NOMO-1 (cell line): ENCODE measurements around the gene CEP192.
"Not testable (repeated sequence)": the region's sequence is repeated elsewhere in the genome, so short reads cannot be mapped to it uniquely, and the experiment has no call there.

Experiments
- DNase-seq, 2 experiments: peaks; one replicate each; lab custom pipeline; 2025; ENCODE audit not compliant: unreplicated experiment in 2 of 2; lab: John Stamatoyannopoulos, UW

Gene CEP192

GRCh38 chr18:13022644-13023043, 31.5 kb downstream of the CEP192 start:
- no peak for DNase-seq

GRCh38 chr18:13025233-13025632, 34.1 kb downstream of the CEP192 start:
- no peak for DNase-seq

- no peak for DNase-seq
These were observed 35.6 kb downstream of the CEP192 start for GRCh38 chr18:13026583-13027270.

- DNase-seq = no peak
These were observed 37.7 kb downstream of the CEP192 start for GRCh38 chr18:13028869-13029268.

- no peak for DNase-seq
These were observed 41.0 kb downstream of the CEP192 start for GRCh38 chr18:13032173-13032572.

GRCh38 chr18:13035249-13035914, 44.2 kb downstream of the CEP192 start:
- DNase-seq = no peak

GRCh38 chr18:13036622-13037320, 45.6 kb downstream of the CEP192 start:
- no peak for DNase-seq

- no peak for DNase-seq
These were observed 48.6 kb downstream of the CEP192 start for GRCh38 chr18:13039806-13040205.

- DNase-seq = no peak
These were observed 51.9 kb downstream of the CEP192 start for GRCh38 chr18:13043066-13043465.

GRCh38 chr18:13048061-13048595, 57.0 kb downstream of the CEP192 start:
- DNase-seq = peak; percentile 54 to 69

- DNase-seq = no peak
These were observed 60.0 kb downstream of the CEP192 start for GRCh38 chr18:13051159-13051558.

- peak; percentile 78 to 86 for DNase-seq
These were observed 60.8 kb downstream of the CEP192 start for GRCh38 chr18:13051950-13052349.

- no peak for DNase-seq
These were observed 63.2 kb downstream of the CEP192 start for GRCh38 chr18:13054336-13054735.

- DNase-seq = no peak
These were observed 70.5 kb downstream of the CEP192 start for GRCh38 chr18:13061630-13062189.

GRCh38 chr18:13067124-13067523, 76.0 kb downstream of the CEP192 start:
- no peak for DNase-seq

GRCh38 chr18:13067966-13068365, 76.8 kb downstream of the CEP192 start:
- DNase-seq = no peak

GRCh38 chr18:13070460-13070859, 79.3 kb downstream of the CEP192 start:
- no peak for DNase-seq

GRCh38 chr18:13076886-13077285, 85.7 kb downstream of the CEP192 start:
- DNase-seq = no peak

GRCh38 chr18:13077473-13077872, 86.3 kb downstream of the CEP192 start:
- no peak for DNase-seq

GRCh38 chr18:13078065-13078464, 86.9 kb downstream of the CEP192 start:
- not testable (repeated sequence) for DNase-seq

GRCh38 chr18:13086906-13087305, 95.7 kb downstream of the CEP192 start:
- no peak for DNase-seq
